IMR-90 (cell line): ENCODE results near the gene TMEM8B. TPM values are rescaled to one million over a fixed set of nuclear protein-coding genes. Genes with fewer than 3 reads are reported as not detected.
A peak's percentile ranks its signal among the peaks of the same experiment; 100 is the strongest.

Source experiments
- ATAC-seq: fragments of 200-7000 bp; cut with Tn5 transposase; 2 replicates; pipeline ENCODE4 v1.9.1; 2020; ENCODE audit warnings: low read depth, mild to moderate bottlenecking, moderate library complexity
- BruUV-seq: library from RNA; stranded (reverse); fragments of 400-500 nt; replicated peaks from 2 replicates; lab custom pipeline; 2021; lab: Mats Ljungman, UMichigan
- CTCF ChIA-PET: fragments of 300-600 bp; formaldehyde crosslinking; extraction: SDS; loops from one replicate; lab custom pipeline; 2021; ENCODE audit warnings: antibody characterized with exemption; lab: Yijun Ruan, JAX
- POLR2A ChIA-PET: fragments of 300-600 bp; sonication (Branson Sonifier 250); formaldehyde crosslinking; loops from one replicate; lab custom pipeline; 2022; ENCODE audit warnings: antibody characterized with exemption; ENCODE audit not compliant: unreplicated experiment; lab: Charles Lee
- DNase-seq: peaks from one replicate; pipeline ENCODE4 v3.0.0; 2013
- H2AFZ ChIP-seq: replicated peaks from 2 replicates; pipeline ENCODE3; 2013; ENCODE audit warnings: low read length, mild to moderate bottlenecking; ENCODE audit not compliant: poor library complexity
- H2AK5ac ChIP-seq: 2 replicates; pipeline ENCODE4 v1.6.1; 2013; ENCODE audit warnings: low read depth, low read length, inconsistent platforms
- H2AK9ac ChIP-seq: replicated peaks from 2 replicates; pipeline ENCODE3; 2013; ENCODE audit warnings: mild to moderate bottlenecking, low read depth, low read length, moderate library complexity; ENCODE audit not compliant: poor library complexity
- H2BK120ac ChIP-seq: 2 replicates; pipeline ENCODE4 v1.6.1; 2013; ENCODE audit warnings: low read depth, low read length, inconsistent platforms
- H2BK15ac ChIP-seq: 3 replicates; pipeline ENCODE4 v1.6.1; 2013; ENCODE audit warnings: low read depth, low read length, inconsistent platforms
- H2BK20ac ChIP-seq: 2 replicates; pipeline ENCODE4 v1.6.1; 2013; ENCODE audit warnings: low read depth, mild to moderate bottlenecking, inconsistent platforms, low read length, moderate library complexity
- H2BK5ac ChIP-seq: 2 replicates; pipeline ENCODE4 v1.6.1; 2013; ENCODE audit warnings: mild to moderate bottlenecking, low read depth, low read length, inconsistent platforms; ENCODE audit not compliant: poor library complexity, severe bottlenecking
- H3K14ac ChIP-seq: replicated peaks from 2 replicates; pipeline ENCODE4 v1.6.1; 2013; ENCODE audit warnings: low read depth, low read length, inconsistent platforms
- H3K18ac ChIP-seq: 2 replicates; pipeline ENCODE4 v1.6.1; 2013; ENCODE audit warnings: low read depth, low read length, control low read depth
- H3K23ac ChIP-seq: 2 replicates; pipeline ENCODE4 v1.6.1; 2013; ENCODE audit warnings: low read depth, low read length, inconsistent platforms
- H3K27ac ChIP-seq: 2 replicates; pipeline ENCODE4 v1.5.1; 2013; ENCODE audit warnings: mild to moderate bottlenecking, control low read depth, low read length; ENCODE audit not compliant: insufficient read depth
- H3K27me3 ChIP-seq: 2 replicates; pipeline ENCODE4 v1.6.1; 2013; ENCODE audit warnings: low read length; ENCODE audit not compliant: control insufficient read depth, insufficient read depth
- H3K36me3 ChIP-seq: 2 replicates; pipeline ENCODE4 v1.6.1; 2013; ENCODE audit warnings: low read length, mixed read lengths; ENCODE audit not compliant: control insufficient read depth, insufficient read depth
- H3K4ac ChIP-seq: 2 replicates; pipeline ENCODE4 v1.6.1; 2013; ENCODE audit warnings: low read depth, low read length, inconsistent platforms
- H3K4me1 ChIP-seq: 2 replicates; pipeline ENCODE4 v1.6.1; 2013; ENCODE audit warnings: low read length, mixed read lengths; ENCODE audit not compliant: control insufficient read depth, insufficient read depth
- H3K4me2 ChIP-seq: 2 replicates; pipeline ENCODE4 v1.6.1; 2013; ENCODE audit warnings: low read depth, mild to moderate bottlenecking, control low read depth, low read length, moderate library complexity
- H3K4me3 ChIP-seq: 2 replicates; pipeline ENCODE4 v1.5.1; 2013; ENCODE audit warnings: low read depth, mild to moderate bottlenecking, control low read depth, low read length, moderate library complexity; ENCODE audit not compliant: insufficient read depth
- H3K56ac ChIP-seq: 2 replicates; pipeline ENCODE4 v1.6.1; 2013; ENCODE audit warnings: low read length, inconsistent platforms; ENCODE audit not compliant: insufficient read depth; ENCODE audit errors: extremely low read depth
- H3K79me1 ChIP-seq, 2 experiments: 2 replicates each; pipeline ENCODE4 v1.6.1; 2013; ENCODE audit warnings: low read length in 2 of 2, inconsistent platforms in 1 of 2, low read depth in 1 of 2
- H3K9ac ChIP-seq: 2 replicates; pipeline ENCODE4 v1.6.1; 2013; ENCODE audit warnings: low read depth, low read length, control low read depth
- H3K9me1 ChIP-seq: 2 replicates; pipeline ENCODE4 v1.6.1; 2013; ENCODE audit warnings: low read length, inconsistent platforms; ENCODE audit not compliant: insufficient read depth
- H3K9me3 ChIP-seq: 2 replicates; pipeline ENCODE4 v1.6.1; 2013; ENCODE audit warnings: low read length; ENCODE audit not compliant: control insufficient read depth, insufficient read depth
- H4K20me1 ChIP-seq: 2 replicates; pipeline ENCODE4 v1.6.1; 2013; ENCODE audit warnings: low read length, inconsistent platforms; ENCODE audit not compliant: insufficient read depth
- H4K5ac ChIP-seq: 2 replicates; pipeline ENCODE4 v1.6.1; 2013; ENCODE audit warnings: mild to moderate bottlenecking, low read depth, low read length, control low read depth
- H4K8ac ChIP-seq, 2 experiments: 2 replicates each; pipeline ENCODE4 v1.6.1; 2013; ENCODE audit warnings: low read depth in 2 of 2, low read length in 2 of 2, control low read depth in 1 of 2, inconsistent platforms in 1 of 2
- H4K91ac ChIP-seq: 2 replicates; pipeline ENCODE4 v1.6.1; 2013; ENCODE audit warnings: low read depth, low read length, inconsistent platforms; ENCODE audit not compliant: insufficient read depth
- BHLHE40 ChIP-seq: fragments of 150-350 bp; IDR thresholded peaks from 2 replicates; pipeline ENCODE4 v1.6.1; 2016; ENCODE audit warnings: mild to moderate bottlenecking, low read depth, low read length
- CEBPB ChIP-seq: IDR thresholded peaks from 2 replicates; pipeline ENCODE4 v1.6.1; 2012; ENCODE audit warnings: low read depth, low read length, improper control_type of control experiment
- CHD1 ChIP-seq: IDR thresholded peaks from 2 replicates; pipeline ENCODE4 v1.6.1; 2012; ENCODE audit warnings: low read depth, low read length, improper control_type of control experiment
- FOS ChIP-seq: fragments of 150-350 bp; IDR thresholded peaks from 2 replicates; pipeline ENCODE4 v1.6.1; 2016; ENCODE audit warnings: low read depth, low read length
- MXI1 ChIP-seq: IDR thresholded peaks from 2 replicates; pipeline ENCODE4 v1.6.1; 2012; ENCODE audit warnings: low read depth, mild to moderate bottlenecking, low read length, moderate library complexity, borderline replicate concordance
- NFE2L2 ChIP-seq: fragments of 150-350 bp; IDR thresholded peaks from 2 replicates; pipeline ENCODE4 v1.6.1; 2016; ENCODE audit warnings: low read depth, mild to moderate bottlenecking, low read length
- POLR2A ChIP-seq: IDR thresholded peaks from 2 replicates; pipeline ENCODE4 v1.6.1; 2012; ENCODE audit warnings: mild to moderate bottlenecking, low read depth, low read length
- RAD21 ChIP-seq: IDR thresholded peaks from 2 replicates; pipeline ENCODE4 v1.6.1; 2012; ENCODE audit warnings: low read length, improper control_type of control experiment
- RCOR1 ChIP-seq: IDR thresholded peaks from 2 replicates; pipeline ENCODE4 v1.6.1; 2012; ENCODE audit warnings: mild to moderate bottlenecking, low read length, improper control_type of control experiment; ENCODE audit not compliant: insufficient replicate concordance
- RFX5 ChIP-seq: IDR thresholded peaks from 2 replicates; pipeline ENCODE4 v1.8.0; 2012; ENCODE audit warnings: low read depth, mild to moderate bottlenecking, low read length, moderate library complexity
- WGBS, 2 experiments: methylation state at CpG; one replicate each; pipeline versions ENCODE4 v1.1.5 to v1.1.7; 2013; ENCODE audit warnings: missing lambda C conversion rate in 2 of 2; ENCODE audit not compliant: insufficient read length in 1 of 2; ENCODE audit errors: extremely low coverage in 2 of 2; 5-methylcytosine and 5-hydroxymethylcytosine counted together
- dilution Hi-C: fragments of 300-500 bp; cut with HindIII; formaldehyde crosslinking; loops from one replicate; pipeline ENCODE4 v1.14.3; 2018; ENCODE audit warnings: low sequenced_read_pairs; ENCODE audit not compliant: unreplicated experiment
- in situ Hi-C: fragments of 300-500 bp; cut with MboI; formaldehyde crosslinking; loops from 3 replicates; pipeline ENCODE4 v1.14.3; 2019; ENCODE audit warnings: low sequenced_read_pairs, inconsistent platforms, mixed read lengths
- intact Hi-C: fragments of 100-400 bp; cut with micrococcal nuclease; formaldehyde crosslinking; loops from 2 replicates; pipeline ENCODE4 v1.10.0; 2022
- polyA plus RNA-seq, 3 experiments: library from polyadenylated mRNA; depleted of rRNA; stranded (reverse); fragments of >200 nt; gene quantifications; 2 replicates each; pipeline ENCODE4 v1.2.3, GENCODE V29; 2012; ENCODE audit warnings: low replicate concordance in 1 of 3
- total RNA-seq: library from RNA; depleted of rRNA; stranded (reverse); fragments of >200 nt; gene quantifications from 2 replicates; pipeline ENCODE4 v1.2.3, GENCODE V29; 2012
- TF ChIP-seq, protein P1 (sequence below): fragments of 150-350 bp; IDR thresholded peaks from 2 replicates; pipeline ENCODE4 v1.6.1; 2017; ENCODE audit warnings: mild to moderate bottlenecking, antibody characterized with exemption, low read length, low read depth
- TF ChIP-seq, protein P2 (sequence below): conservative IDR thresholded peaks from 2 replicates; pipeline ENCODE4 v1.5.1; 2012; ENCODE audit warnings: mild to moderate bottlenecking, low read depth, low read length, improper control_type of control experiment

The TMEM8B gene
- total and polyA plus RNA-seq, 2 of the 4 experiments (the other 2 are of a cell fraction): 0.72 to 8.3 TPM

DNA sequence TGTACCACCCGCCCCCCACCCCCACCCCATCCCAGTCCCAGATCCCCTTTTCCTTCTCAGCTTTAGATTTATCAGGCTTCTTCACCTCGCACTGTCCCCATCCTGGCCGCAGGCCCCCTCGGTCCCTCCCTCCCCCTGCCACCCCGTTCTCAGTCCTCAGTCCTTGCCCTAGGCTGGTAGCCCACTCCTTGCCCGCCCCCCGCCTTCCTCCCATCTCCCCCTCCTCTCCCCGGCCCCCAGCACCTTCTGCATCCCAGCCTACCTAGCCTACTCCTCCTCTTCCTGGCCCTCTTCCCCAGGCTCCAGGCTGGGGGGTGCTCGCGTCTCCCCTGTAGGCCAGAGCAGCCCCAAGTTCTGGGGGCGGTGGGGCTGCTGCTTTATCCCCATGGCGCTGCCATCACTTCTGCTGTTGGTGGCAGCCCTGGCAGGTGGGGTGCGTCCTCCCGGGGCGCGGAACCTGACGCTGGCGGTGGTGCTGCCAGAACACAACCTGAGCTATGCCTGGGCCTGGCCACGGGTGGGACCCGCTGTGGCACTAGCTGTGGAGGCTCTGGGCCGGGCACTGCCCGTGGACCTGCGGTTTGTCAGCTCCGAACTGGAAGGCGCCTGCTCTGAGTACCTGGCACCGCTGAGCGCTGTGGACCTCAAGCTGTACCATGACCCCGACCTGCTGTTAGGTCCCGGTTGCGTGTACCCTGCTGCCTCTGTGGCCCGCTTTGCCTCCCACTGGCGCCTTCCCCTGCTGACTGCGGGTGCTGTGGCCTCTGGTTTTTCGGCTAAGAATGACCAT lies 36.8 kb upstream of the TMEM8B start:
- Histone ChIP-seq H3K14ac (peak overlapping the region; percentile 81), H3K4ac (peak overlapping the region; percentile 96), H4K20me1 (no peaks in the 10 kb centered on the region), H2AK5ac (peak overlapping the region; percentile 66), H2BK5ac (peak overlapping the region; percentile 18), H2AFZ (peak overlapping the region; percentile 93), H3K4me3 (peak overlapping the region; percentile 89), H4K91ac (peak overlapping the region; percentile 59; the same call in 1 of the 2 replicates), H3K9me1 (peaks cover 39% of the 10 kb centered on the region), H3K4me2 (peak overlapping the region; percentile 98), H3K79me1 (peaks cover 27 to 55% of the 10 kb centered on the region in 2 experiments), H3K4me1 (peaks cover 28% of the 10 kb centered on the region), H3K27me3 (no peaks in the 10 kb centered on the region), H2BK15ac (0 out of 3 replicates have a peak overlapping the region, but pooled peaks have one; percentile 6), H3K56ac (no peak overlapping the region), H2BK120ac (no peak overlapping the region), H3K36me3 (no peaks in the 10 kb centered on the region), H3K18ac (peak overlapping the region; percentile 97; the same call in 1 of the 2 replicates), H4K5ac (no peak overlapping the region; the same call in none of the 2 replicates), H3K27ac (peak overlapping the region; percentile 89), H2AK9ac (peak overlapping the region; percentile 82), H2BK20ac (no peak overlapping the region), H3K23ac (peak overlapping the region; percentile 91), H4K8ac (peak overlapping the region; percentile 93 to 97; a peak in 3 of 4 replicates), H3K9ac (peak overlapping the region; percentile 90), H3K9me3 (no peaks in the 10 kb centered on the region)
- no peak for ATAC-seq
- no TSS peak for BruUV-seq
- TF ChIP-seq MXI1 (no peak), RAD21 (no peak), CEBPB (no peak), FOS (no peak), NFE2L2 (no peak), POLR2A (no peak), CHD1 (no peak), BHLHE40 (no peak), RFX5 (no peak), RCOR1 (no peak)
- TF ChIP-seq, protein P1, sequence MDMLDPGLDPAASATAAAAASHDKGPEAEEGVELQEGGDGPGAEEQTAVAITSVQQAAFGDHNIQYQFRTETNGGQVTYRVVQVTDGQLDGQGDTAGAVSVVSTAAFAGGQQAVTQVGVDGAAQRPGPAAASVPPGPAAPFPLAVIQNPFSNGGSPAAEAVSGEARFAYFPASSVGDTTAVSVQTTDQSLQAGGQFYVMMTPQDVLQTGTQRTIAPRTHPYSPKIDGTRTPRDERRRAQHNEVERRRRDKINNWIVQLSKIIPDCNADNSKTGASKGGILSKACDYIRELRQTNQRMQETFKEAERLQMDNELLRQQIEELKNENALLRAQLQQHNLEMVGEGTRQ: no peak
- TF ChIP-seq, protein P2, sequence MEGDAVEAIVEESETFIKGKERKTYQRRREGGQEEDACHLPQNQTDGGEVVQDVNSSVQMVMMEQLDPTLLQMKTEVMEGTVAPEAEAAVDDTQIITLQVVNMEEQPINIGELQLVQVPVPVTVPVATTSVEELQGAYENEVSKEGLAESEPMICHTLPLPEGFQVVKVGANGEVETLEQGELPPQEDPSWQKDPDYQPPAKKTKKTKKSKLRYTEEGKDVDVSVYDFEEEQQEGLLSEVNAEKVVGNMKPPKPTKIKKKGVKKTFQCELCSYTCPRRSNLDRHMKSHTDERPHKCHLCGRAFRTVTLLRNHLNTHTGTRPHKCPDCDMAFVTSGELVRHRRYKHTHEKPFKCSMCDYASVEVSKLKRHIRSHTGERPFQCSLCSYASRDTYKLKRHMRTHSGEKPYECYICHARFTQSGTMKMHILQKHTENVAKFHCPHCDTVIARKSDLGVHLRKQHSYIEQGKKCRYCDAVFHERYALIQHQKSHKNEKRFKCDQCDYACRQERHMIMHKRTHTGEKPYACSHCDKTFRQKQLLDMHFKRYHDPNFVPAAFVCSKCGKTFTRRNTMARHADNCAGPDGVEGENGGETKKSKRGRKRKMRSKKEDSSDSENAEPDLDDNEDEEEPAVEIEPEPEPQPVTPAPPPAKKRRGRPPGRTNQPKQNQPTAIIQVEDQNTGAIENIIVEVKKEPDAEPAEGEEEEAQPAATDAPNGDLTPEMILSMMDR: no peak
- in situ Hi-C loops: no loop called here
- dilution Hi-C loops: no loop called here
- POLR2A ChIA-PET: interaction anchor here (0.7 kb wide), 1 partner anchor 9 kb away, joined by 3 read pairs; no protein-coding TSS in a partner anchor
- no peak for DNase-seq
- 95% methylated on average over 24 of the region's 34 CpGs; no CpG with 5 or more reads in 1 of the 2 experiments for WGBS, 2 experiments
- intact Hi-C loops: no loop called here
- CTCF ChIA-PET: interaction anchor here (0.6 to 1.3 kb wide), 3 partner anchors 20 to 131 kb away, joined by 3 to 5 read pairs (median 4); partner anchors contain the start of gene SPAG8
